Glutamatergic neuron (in vitro differentiated cells): ENCODE data around the gene RASD1. TPM values are rescaled to one million over a fixed set of nuclear protein-coding genes. Genes with fewer than 3 reads are reported as not detected.
A peak's percentile ranks its signal among the peaks of the same experiment; 100 is the strongest.

ENCODE experiments used
- DNase-seq: peaks from one replicate; pipeline ENCODE4 v3.0.0; 2022
- H3K27ac Mint-ChIP-seq: one replicate; pipeline ENCODE4 v1.8.0; 2020; ENCODE audit warnings: mild to moderate bottlenecking, mixed read lengths, inconsistent platforms; ENCODE audit not compliant: unreplicated experiment
- H3K27me3 Mint-ChIP-seq: one replicate; pipeline ENCODE4 v1.8.0; 2020; ENCODE audit warnings: mild to moderate bottlenecking, moderate library complexity, mixed read lengths, inconsistent platforms; ENCODE audit not compliant: unreplicated experiment
- H3K36me3 Mint-ChIP-seq: one replicate; pipeline ENCODE4 v1.8.0; 2020; ENCODE audit warnings: mild to moderate bottlenecking, mixed read lengths, inconsistent platforms; ENCODE audit not compliant: unreplicated experiment
- H3K4me1 Mint-ChIP-seq: one replicate; pipeline ENCODE4 v1.8.0; 2020; ENCODE audit warnings: mild to moderate bottlenecking, low read depth, mixed read lengths, inconsistent platforms; ENCODE audit not compliant: unreplicated experiment
- H3K4me3 Mint-ChIP-seq: one replicate; pipeline ENCODE4 v1.8.0; 2020; ENCODE audit warnings: mild to moderate bottlenecking, mixed read lengths, inconsistent platforms; ENCODE audit not compliant: unreplicated experiment
- H3K9me3 Mint-ChIP-seq: one replicate; pipeline ENCODE4 v1.8.0; 2020; ENCODE audit warnings: mild to moderate bottlenecking, moderate library complexity, mixed read lengths, inconsistent platforms; ENCODE audit not compliant: unreplicated experiment
- total RNA-seq: library from RNA; stranded (reverse); fragmentation: NEBNext Ultra II Directional; extraction: Animal tissue kit (Norgen Biotek cat#: 25700); gene quantifications from one replicate; pipeline ENCODE4 v1.2.1, GENCODE V29; 2021; ENCODE audit not compliant: unreplicated experiment
- TF ChIP-seq, protein P1 (sequence below): fragments of 200-600 bp; sonication (generic); IDR thresholded peaks from one replicate; pipeline ENCODE4 v1.5.0; 2021; ENCODE audit not compliant: partially characterized antibody, unreplicated experiment

RASD1 gene
- total RNA-seq, 1 donor from 2014 or later = 140 TPM

DNA sequence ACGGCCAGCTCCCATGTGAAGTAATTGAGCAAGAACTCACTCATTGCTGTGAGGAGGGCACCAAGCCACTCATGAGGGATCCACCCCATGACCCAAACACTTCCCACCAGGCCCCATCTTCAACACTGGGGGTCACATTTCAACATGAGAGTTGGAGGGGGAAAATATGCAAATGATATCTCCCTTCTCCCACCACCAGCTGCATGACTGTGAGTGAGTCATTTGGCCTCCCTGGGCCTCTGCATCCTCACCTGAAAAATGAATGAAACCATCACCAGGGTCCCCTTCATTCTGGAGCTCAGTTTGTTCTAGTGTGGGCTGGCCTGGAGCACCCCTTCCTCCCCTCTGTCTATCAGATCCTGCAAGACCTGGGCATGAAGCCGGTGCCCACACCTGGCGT is 26.2 kb downstream of the RASD1 start:
- H3K27me3 Mint-ChIP-seq = peaks cover 2% of the 10 kb centered on the region

DNA sequence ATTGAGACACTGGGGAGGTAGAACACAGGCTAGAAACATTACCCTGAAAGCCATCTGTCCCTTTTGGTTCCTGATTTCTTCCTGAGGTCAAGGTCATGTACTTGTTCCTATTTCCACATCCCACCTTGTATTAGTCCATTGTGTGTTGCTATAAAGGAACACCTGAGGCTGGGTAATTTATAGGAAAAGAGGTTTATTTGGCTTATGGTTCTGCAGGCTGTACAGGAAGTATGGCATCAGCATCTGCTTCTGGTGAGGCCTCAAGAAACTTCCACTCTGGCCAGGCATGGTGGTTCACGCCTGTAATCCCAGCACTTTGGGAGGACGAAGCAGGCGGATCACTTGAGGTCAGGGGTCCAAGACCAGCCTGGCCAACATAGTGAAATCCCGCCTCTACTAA is 26.8 kb downstream of the RASD1 start:
- Mint-ChIP-seq H3K4me3 (no peak overlapping the region), H3K36me3 (no peaks in the 10 kb centered on the region), H3K27me3 (peaks cover 2% of the 10 kb centered on the region), H3K4me1 (peaks cover 29% of the 10 kb centered on the region), H3K27ac (no peak overlapping the region), H3K9me3 (peaks cover 6% of the 10 kb centered on the region)
- TF ChIP-seq, protein P1, sequence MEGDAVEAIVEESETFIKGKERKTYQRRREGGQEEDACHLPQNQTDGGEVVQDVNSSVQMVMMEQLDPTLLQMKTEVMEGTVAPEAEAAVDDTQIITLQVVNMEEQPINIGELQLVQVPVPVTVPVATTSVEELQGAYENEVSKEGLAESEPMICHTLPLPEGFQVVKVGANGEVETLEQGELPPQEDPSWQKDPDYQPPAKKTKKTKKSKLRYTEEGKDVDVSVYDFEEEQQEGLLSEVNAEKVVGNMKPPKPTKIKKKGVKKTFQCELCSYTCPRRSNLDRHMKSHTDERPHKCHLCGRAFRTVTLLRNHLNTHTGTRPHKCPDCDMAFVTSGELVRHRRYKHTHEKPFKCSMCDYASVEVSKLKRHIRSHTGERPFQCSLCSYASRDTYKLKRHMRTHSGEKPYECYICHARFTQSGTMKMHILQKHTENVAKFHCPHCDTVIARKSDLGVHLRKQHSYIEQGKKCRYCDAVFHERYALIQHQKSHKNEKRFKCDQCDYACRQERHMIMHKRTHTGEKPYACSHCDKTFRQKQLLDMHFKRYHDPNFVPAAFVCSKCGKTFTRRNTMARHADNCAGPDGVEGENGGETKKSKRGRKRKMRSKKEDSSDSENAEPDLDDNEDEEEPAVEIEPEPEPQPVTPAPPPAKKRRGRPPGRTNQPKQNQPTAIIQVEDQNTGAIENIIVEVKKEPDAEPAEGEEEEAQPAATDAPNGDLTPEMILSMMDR = no peak
- DNase-seq = no peak

More for the DNA sequence above, 26.2 kb downstream of the RASD1 start:
- Mint-ChIP-seq H3K27ac (no peak overlapping the region), H3K4me3 (no peak overlapping the region), H3K36me3 (no peaks in the 10 kb centered on the region), H3K4me1 (peaks cover 29% of the 10 kb centered on the region), H3K9me3 (peaks cover 6% of the 10 kb centered on the region)
- no peak for DNase-seq
- TF ChIP-seq, protein P1 = no peak

DNA sequence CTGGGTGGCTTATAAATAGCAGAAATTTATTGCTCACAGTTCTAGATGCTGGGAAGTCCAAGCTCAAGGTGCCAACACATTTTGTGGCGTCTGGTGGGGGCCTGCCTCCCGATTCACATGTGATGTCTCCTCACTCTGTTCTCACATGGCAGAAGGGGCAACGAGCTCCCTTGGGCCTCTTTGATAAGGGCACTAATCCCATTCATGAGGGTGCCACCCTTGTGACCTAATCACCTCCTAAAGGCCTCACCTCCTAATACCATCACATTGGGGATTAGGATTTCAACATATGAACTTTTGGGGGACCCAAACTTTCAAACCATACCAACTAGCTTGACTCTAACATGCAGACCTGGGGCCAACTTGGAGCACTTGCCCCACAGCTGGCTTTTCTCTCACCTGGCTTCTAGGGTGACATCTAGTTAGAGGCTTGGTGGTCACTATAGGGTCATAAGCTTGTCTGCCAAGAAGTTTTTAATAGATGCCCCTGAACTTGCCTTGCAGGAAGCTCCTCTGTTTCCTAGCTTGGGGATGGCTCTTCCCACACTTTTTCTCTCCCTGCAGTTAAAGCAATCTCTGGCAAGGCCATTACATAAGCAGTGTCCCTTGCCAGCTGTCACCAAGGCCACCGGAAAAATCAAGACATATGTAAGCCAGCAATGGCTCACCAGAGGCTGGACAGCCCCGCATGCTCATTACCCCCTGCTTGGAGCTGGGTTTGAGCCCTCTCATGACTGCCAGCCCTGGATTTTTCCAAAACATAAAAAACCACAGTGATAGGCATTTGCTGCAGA is 27.8 kb downstream of the RASD1 start:
- TF ChIP-seq, protein P1 = no peak
- H3K27ac Mint-ChIP-seq = peak overlapping the region; percentile 75
- no peak for DNase-seq
- peaks cover 6% of the 10 kb centered on the region for H3K9me3 Mint-ChIP-seq
- peaks cover 4% of the 10 kb centered on the region for H3K27me3 Mint-ChIP-seq
- peaks cover 29% of the 10 kb centered on the region for H3K4me1 Mint-ChIP-seq
- peak overlapping the region; percentile 39 for H3K4me3 Mint-ChIP-seq
- no peaks in the 10 kb centered on the region for H3K36me3 Mint-ChIP-seq

DNA sequence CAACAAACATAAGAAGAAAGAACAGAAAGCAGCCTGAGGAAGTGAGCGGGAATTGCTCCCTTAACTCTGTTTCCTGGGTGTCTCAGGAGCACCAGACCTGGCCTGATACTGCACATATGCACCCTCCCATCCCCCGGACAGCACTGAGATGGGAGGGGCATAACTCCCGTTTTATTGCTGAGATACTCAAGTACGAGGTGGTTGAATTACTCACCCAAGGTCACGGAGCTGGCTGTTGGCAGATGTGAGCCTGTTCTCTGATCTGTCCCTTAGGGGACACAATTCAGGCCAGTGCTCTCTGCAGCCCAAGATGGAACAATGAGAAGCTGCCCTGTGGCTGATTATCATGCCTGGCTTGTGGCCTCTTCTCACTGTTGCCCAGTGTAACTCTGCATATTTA is 28.5 kb downstream of the RASD1 start:
- H3K27me3 Mint-ChIP-seq = peaks cover 4% of the 10 kb centered on the region
- H3K36me3 Mint-ChIP-seq = no peaks in the 10 kb centered on the region
- H3K27ac Mint-ChIP-seq = peak overlapping the region; percentile 75
- DNase-seq = peak; percentile 37
- peaks cover 29% of the 10 kb centered on the region for H3K4me1 Mint-ChIP-seq
- H3K4me3 Mint-ChIP-seq = no peak overlapping the region
- TF ChIP-seq, protein P1 = no peak
- peaks cover 6% of the 10 kb centered on the region for H3K9me3 Mint-ChIP-seq

DNA sequence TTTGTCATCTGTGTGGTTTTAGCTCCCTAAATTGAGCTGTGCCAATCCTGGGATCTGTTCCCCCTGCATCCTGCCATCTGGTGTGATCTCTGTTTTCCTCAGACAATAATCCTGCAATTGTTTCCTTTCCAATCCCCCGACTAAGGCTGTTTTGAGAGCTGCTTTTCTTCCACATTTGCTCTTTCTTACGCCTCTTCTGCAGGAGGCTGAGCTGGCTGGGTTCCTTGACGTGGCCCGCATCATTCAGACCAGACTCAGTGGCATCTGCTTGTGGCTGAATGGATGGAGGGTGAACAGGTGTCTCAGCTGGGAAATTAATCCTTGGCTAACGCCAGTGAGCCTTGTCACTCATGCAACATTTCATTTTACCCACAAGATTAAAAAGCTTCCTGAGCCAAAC is 29.2 kb downstream of the RASD1 start:
- no peak for DNase-seq

More for the DNA sequence above, 29.2 kb downstream of the RASD1 start:
- H3K4me3 Mint-ChIP-seq = peak overlapping the region; percentile 7
- H3K27me3 Mint-ChIP-seq = peaks cover 4% of the 10 kb centered on the region
- H3K36me3 Mint-ChIP-seq = no peaks in the 10 kb centered on the region
- H3K9me3 Mint-ChIP-seq = peaks cover 6% of the 10 kb centered on the region
- H3K27ac Mint-ChIP-seq = peak overlapping the region; percentile 75
- TF ChIP-seq, protein P1 = no peak
- peaks cover 26% of the 10 kb centered on the region for H3K4me1 Mint-ChIP-seq
